B cell (primary cell): ENCODE results near the gene EYS.

Experiments used
- EZH2 ChIP-seq: IDR thresholded peaks from 2 replicates; pipeline ENCODE4 v1.6.1; 2012; ENCODE audit warnings: borderline replicate concordance, low read depth, mild to moderate bottlenecking, moderate library complexity, low read length; ENCODE audit not compliant: insufficient read depth, poor library complexity, severe bottlenecking
- TF ChIP-seq, protein P1 (sequence below): fragments of 200-600 bp; IDR thresholded peaks from one replicate; pipeline ENCODE4 v1.8.0; 2022; ENCODE audit warnings: antibody characterized with exemption, mild to moderate bottlenecking

DNA sequence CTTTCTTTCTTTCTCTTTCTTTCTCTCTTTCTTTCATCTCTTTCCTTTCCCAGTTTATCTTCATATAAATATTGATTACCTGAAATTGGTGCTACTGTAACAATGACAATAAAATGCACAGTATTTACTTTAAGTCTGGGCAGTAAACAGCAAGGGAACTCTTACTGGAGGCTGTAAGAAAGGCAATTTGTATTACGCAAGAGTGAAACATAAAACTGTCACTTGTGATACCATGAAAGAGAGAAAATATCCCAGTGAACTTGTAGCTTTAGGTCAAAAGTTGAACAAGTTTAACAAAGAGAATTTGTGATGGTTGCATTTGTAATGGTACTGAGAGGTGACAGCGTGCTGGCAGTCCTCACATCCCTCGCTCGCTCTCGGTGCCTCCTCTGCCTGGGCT is 80.0 kb downstream of the EYS start:
- TF ChIP-seq, protein P1, sequence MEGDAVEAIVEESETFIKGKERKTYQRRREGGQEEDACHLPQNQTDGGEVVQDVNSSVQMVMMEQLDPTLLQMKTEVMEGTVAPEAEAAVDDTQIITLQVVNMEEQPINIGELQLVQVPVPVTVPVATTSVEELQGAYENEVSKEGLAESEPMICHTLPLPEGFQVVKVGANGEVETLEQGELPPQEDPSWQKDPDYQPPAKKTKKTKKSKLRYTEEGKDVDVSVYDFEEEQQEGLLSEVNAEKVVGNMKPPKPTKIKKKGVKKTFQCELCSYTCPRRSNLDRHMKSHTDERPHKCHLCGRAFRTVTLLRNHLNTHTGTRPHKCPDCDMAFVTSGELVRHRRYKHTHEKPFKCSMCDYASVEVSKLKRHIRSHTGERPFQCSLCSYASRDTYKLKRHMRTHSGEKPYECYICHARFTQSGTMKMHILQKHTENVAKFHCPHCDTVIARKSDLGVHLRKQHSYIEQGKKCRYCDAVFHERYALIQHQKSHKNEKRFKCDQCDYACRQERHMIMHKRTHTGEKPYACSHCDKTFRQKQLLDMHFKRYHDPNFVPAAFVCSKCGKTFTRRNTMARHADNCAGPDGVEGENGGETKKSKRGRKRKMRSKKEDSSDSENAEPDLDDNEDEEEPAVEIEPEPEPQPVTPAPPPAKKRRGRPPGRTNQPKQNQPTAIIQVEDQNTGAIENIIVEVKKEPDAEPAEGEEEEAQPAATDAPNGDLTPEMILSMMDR: no peak
- no peak for TF ChIP-seq EZH2
